ENCODE results near the gene ZFAND6.

- TF ChIP-seq, protein P1, sequence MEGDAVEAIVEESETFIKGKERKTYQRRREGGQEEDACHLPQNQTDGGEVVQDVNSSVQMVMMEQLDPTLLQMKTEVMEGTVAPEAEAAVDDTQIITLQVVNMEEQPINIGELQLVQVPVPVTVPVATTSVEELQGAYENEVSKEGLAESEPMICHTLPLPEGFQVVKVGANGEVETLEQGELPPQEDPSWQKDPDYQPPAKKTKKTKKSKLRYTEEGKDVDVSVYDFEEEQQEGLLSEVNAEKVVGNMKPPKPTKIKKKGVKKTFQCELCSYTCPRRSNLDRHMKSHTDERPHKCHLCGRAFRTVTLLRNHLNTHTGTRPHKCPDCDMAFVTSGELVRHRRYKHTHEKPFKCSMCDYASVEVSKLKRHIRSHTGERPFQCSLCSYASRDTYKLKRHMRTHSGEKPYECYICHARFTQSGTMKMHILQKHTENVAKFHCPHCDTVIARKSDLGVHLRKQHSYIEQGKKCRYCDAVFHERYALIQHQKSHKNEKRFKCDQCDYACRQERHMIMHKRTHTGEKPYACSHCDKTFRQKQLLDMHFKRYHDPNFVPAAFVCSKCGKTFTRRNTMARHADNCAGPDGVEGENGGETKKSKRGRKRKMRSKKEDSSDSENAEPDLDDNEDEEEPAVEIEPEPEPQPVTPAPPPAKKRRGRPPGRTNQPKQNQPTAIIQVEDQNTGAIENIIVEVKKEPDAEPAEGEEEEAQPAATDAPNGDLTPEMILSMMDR (conservative IDR thresholded peaks at IDR 0.05 in 1 of 2, IDR thresholded peaks at IDR 0.05 in 1 of 2; ENCODE audit: low read depth in 1 of 2, low read length in 2 of 2), result no peak
- no peak for TF ChIP-seq EZH2 (IDR thresholded peaks at IDR 0.05; ENCODE audit: low read length, missing control alignments)
Observed at GRCh38 chr15:80182611-80183261, 123.3 kb downstream of the ZFAND6 start.
